HL-60 (cell line): ENCODE results near the gene MAPKAPK3.

Source experiments
- DNase-seq, 2 experiments: peaks; one replicate each; pipeline ENCODE4 v3.0.0-alpha.2; 2010 to 2020; ENCODE audit warnings: low read depth in 1 of 2, low spot score in 1 of 2
- H3K27ac ChIP-seq: fragments of 250-450 bp; sonication (Bioruptor Pico); replicated peaks from 2 replicates; pipeline ENCODE4 v1.5.1; 2020; ENCODE audit warnings: mild to moderate bottlenecking, moderate library complexity
- H3K27me3 ChIP-seq: fragments of 250-450 bp; sonication (Bioruptor Pico); 2 replicates; pipeline ENCODE4 v1.5.1; 2021; ENCODE audit warnings: mild to moderate bottlenecking, moderate library complexity; ENCODE audit not compliant: insufficient read depth, poor library complexity, severe bottlenecking
- H3K4me3 ChIP-seq: replicated peaks from 2 replicates; pipeline ENCODE4 v1.5.1; 2011; ENCODE audit warnings: mild to moderate bottlenecking, control low read depth, low read length; ENCODE audit not compliant: insufficient read depth
- GABPA ChIP-seq: IDR thresholded peaks from 2 replicates; pipeline ENCODE4 v1.6.1; 2012; ENCODE audit warnings: low read depth
- POLR2AphosphoS5 ChIP-seq: IDR thresholded peaks from 2 replicates; pipeline ENCODE4 v1.6.1; 2012; ENCODE audit warnings: low read depth
- SPI1 ChIP-seq: IDR thresholded peaks from 2 replicates; pipeline ENCODE4 v1.6.1; 2012; ENCODE audit warnings: low read depth, mild to moderate bottlenecking, borderline replicate concordance
- TF ChIP-seq, protein P1 (sequence below): IDR thresholded peaks from 2 replicates; pipeline ENCODE4 v1.6.1; 2012; ENCODE audit warnings: low read depth; ENCODE audit not compliant: insufficient replicate concordance
- TF ChIP-seq, protein P2 (sequence below): IDR thresholded peaks from one replicate; pipeline ENCODE4 v1.5.1; 2011; ENCODE audit warnings: low read length, control low read depth, inconsistent platforms; ENCODE audit not compliant: insufficient read depth

The MAPKAPK3 gene

GRCh38 chr3:50648313-50648712 lies 31.4 kb downstream of the MAPKAPK3 start:
- TF ChIP-seq, protein P1, sequence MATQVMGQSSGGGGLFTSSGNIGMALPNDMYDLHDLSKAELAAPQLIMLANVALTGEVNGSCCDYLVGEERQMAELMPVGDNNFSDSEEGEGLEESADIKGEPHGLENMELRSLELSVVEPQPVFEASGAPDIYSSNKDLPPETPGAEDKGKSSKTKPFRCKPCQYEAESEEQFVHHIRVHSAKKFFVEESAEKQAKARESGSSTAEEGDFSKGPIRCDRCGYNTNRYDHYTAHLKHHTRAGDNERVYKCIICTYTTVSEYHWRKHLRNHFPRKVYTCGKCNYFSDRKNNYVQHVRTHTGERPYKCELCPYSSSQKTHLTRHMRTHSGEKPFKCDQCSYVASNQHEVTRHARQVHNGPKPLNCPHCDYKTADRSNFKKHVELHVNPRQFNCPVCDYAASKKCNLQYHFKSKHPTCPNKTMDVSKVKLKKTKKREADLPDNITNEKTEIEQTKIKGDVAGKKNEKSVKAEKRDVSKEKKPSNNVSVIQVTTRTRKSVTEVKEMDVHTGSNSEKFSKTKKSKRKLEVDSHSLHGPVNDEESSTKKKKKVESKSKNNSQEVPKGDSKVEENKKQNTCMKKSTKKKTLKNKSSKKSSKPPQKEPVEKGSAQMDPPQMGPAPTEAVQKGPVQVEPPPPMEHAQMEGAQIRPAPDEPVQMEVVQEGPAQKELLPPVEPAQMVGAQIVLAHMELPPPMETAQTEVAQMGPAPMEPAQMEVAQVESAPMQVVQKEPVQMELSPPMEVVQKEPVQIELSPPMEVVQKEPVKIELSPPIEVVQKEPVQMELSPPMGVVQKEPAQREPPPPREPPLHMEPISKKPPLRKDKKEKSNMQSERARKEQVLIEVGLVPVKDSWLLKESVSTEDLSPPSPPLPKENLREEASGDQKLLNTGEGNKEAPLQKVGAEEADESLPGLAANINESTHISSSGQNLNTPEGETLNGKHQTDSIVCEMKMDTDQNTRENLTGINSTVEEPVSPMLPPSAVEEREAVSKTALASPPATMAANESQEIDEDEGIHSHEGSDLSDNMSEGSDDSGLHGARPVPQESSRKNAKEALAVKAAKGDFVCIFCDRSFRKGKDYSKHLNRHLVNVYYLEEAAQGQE: no peak
- TF ChIP-seq, protein P2, sequence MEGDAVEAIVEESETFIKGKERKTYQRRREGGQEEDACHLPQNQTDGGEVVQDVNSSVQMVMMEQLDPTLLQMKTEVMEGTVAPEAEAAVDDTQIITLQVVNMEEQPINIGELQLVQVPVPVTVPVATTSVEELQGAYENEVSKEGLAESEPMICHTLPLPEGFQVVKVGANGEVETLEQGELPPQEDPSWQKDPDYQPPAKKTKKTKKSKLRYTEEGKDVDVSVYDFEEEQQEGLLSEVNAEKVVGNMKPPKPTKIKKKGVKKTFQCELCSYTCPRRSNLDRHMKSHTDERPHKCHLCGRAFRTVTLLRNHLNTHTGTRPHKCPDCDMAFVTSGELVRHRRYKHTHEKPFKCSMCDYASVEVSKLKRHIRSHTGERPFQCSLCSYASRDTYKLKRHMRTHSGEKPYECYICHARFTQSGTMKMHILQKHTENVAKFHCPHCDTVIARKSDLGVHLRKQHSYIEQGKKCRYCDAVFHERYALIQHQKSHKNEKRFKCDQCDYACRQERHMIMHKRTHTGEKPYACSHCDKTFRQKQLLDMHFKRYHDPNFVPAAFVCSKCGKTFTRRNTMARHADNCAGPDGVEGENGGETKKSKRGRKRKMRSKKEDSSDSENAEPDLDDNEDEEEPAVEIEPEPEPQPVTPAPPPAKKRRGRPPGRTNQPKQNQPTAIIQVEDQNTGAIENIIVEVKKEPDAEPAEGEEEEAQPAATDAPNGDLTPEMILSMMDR: no peak
- TF ChIP-seq POLR2AphosphoS5 (no peak), SPI1 (no peak), GABPA (no peak)
- Histone ChIP-seq H3K4me3 (no peak overlapping the region), H3K27ac (no peak overlapping the region), H3K27me3 (no peaks in the 10 kb centered on the region)
- DNase-seq: no peak

DNA sequence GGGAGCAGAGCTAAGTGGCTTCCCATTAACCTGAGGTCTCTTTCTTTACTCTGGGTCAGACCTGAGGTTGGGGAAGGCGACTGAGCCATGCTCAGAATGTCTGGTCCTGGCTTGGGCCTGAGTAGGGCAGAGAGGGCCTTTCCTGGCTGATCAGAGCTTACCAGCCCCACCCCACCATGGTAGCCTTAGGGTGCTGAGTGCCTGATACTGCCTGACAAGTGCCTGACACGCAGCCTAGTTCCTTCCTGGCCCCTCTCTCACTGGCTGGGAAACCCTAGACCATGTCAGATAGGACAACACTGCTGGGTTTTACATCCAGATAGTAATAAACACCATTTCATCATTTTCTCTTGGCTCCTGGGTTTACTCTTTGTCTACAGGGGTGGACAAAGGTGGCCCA lies 32.0 kb downstream of the MAPKAPK3 start:
- no peak for DNase-seq
- no peak for TF ChIP-seq GABPA
- TF ChIP-seq, protein P1: no peak
- TF ChIP-seq, protein P2: no peak
- no peak for TF ChIP-seq SPI1
- no peak for TF ChIP-seq POLR2AphosphoS5

GRCh38 chr3:50649451-50649931 lies 32.5 kb downstream of the MAPKAPK3 start:
- H3K27ac ChIP-seq: no peak overlapping the region
- DNase-seq: no peak
- TF ChIP-seq, protein P2: no peak
- TF ChIP-seq, protein P1: no peak
- TF ChIP-seq GABPA (no peak), POLR2AphosphoS5 (no peak), SPI1 (no peak)
- H3K4me3 ChIP-seq: no peak overlapping the region
- H3K27me3 ChIP-seq: no peaks in the 10 kb centered on the region

More for the DNA sequence above, 32.0 kb downstream of the MAPKAPK3 start:
- Histone ChIP-seq H3K27ac (no peak overlapping the region), H3K4me3 (no peak overlapping the region), H3K27me3 (no peaks in the 10 kb centered on the region)
